Measurements from ENCODE around the gene PLEKHJ1. TPM values are rescaled to one million over a fixed set of nuclear protein-coding genes. Genes with fewer than 3 reads are reported as not detected.

Gene PLEKHJ1
- polyA plus RNA-seq, 1 donor from 2014 or later, result 219 TPM

GRCh38 chr19:2260341-2260805 is 24.2 kb upstream of the PLEKHJ1 start:
- Histone ChIP-seq H3F3A (ENCODE audit: insufficient read depth, low read length, poor library complexity, severe bottlenecking) (no peaks in the 10 kb centered on the region), H3K79me2 (replicated peaks; ENCODE audit: insufficient read depth, low read length) (no peaks in the 10 kb centered on the region), H3K4me3 (ENCODE audit: low read length) (no peak overlapping the region), H3K9me3 (ENCODE audit: low read length) (no peaks in the 10 kb centered on the region), H3K27ac (ENCODE audit: low read length) (no peak overlapping the region), H3K4me2 (ENCODE audit: low read length) (no peak overlapping the region), H3K36me3 (ENCODE audit: insufficient read depth, low read length) (no peaks in the 10 kb centered on the region), H3K27me3 (ENCODE audit: insufficient read depth, low read depth, low read length) (no peaks in the 10 kb centered on the region), H3K9ac (ENCODE audit: low read length) (no peak overlapping the region), H2AFZ (ENCODE audit: low read depth, low read length) (no peak overlapping the region), H3K9me2 (ENCODE audit: insufficient read depth, low read length) (no peaks in the 10 kb centered on the region), H4K20me1 (ENCODE audit: insufficient read depth) (no peaks in the 10 kb centered on the region)
- no peak for TF ChIP-seq MXI1 (conservative IDR thresholded peaks at IDR 0.05; ENCODE audit: poor library complexity, severe bottlenecking)
- no peak for TF ChIP-seq EP300 (conservative IDR thresholded peaks at IDR 0.05; ENCODE audit: poor library complexity, severe bottlenecking)
- no peak for TF ChIP-seq CTCF (IDR thresholded peaks at IDR 0.05; ENCODE audit: poor library complexity, severe bottlenecking)
- TF ChIP-seq REST (IDR thresholded peaks at IDR 0.05; ENCODE audit: borderline replicate concordance), result no peak
- TF ChIP-seq TAF1 (IDR thresholded peaks at IDR 0.05; ENCODE audit: low read depth), result no peak
- TF ChIP-seq SMC3 (conservative IDR thresholded peaks at IDR 0.05; ENCODE audit: poor library complexity), result no peak
- no peak for TF ChIP-seq POLR2AphosphoS5 (IDR thresholded peaks at IDR 0.05)
- TF ChIP-seq RAD21 (conservative IDR thresholded peaks at IDR 0.05), result no peak
- TF ChIP-seq EZH2 (IDR thresholded peaks at IDR 0.05; ENCODE audit: borderline replicate concordance, insufficient read depth, low read length, poor library complexity, severe bottlenecking), result no peak

GRCh38 chr19:2259336-2259735 is 23.2 kb upstream of the PLEKHJ1 start:
- Histone ChIP-seq H3K36me3 (ENCODE audit: insufficient read depth, low read length) (no peaks in the 10 kb centered on the region), H3K9me3 (ENCODE audit: low read length) (no peaks in the 10 kb centered on the region), H3K27me3 (ENCODE audit: insufficient read depth, low read depth, low read length) (no peaks in the 10 kb centered on the region), H3K27ac (ENCODE audit: low read length) (no peak overlapping the region), H3K79me2 (replicated peaks; ENCODE audit: insufficient read depth, low read length) (no peaks in the 10 kb centered on the region), H3K9me2 (ENCODE audit: insufficient read depth, low read length) (no peaks in the 10 kb centered on the region), H3K9ac (ENCODE audit: low read length) (no peak overlapping the region), H3K4me2 (ENCODE audit: low read length) (no peak overlapping the region), H2AFZ (ENCODE audit: low read depth, low read length) (no peak overlapping the region), H3K4me3 (ENCODE audit: low read length) (no peak overlapping the region), H4K20me1 (ENCODE audit: insufficient read depth) (no peaks in the 10 kb centered on the region), H3F3A (ENCODE audit: insufficient read depth, low read length, poor library complexity, severe bottlenecking) (no peaks in the 10 kb centered on the region)
- TF ChIP-seq EZH2 (IDR thresholded peaks at IDR 0.05; ENCODE audit: borderline replicate concordance, insufficient read depth, low read length, poor library complexity, severe bottlenecking) (no peak), MXI1 (conservative IDR thresholded peaks at IDR 0.05; ENCODE audit: poor library complexity, severe bottlenecking) (no peak), POLR2AphosphoS5 (IDR thresholded peaks at IDR 0.05) (no peak), EP300 (conservative IDR thresholded peaks at IDR 0.05; ENCODE audit: poor library complexity, severe bottlenecking) (no peak), TAF1 (IDR thresholded peaks at IDR 0.05; ENCODE audit: low read depth) (no peak), CTCF (IDR thresholded peaks at IDR 0.05; ENCODE audit: poor library complexity, severe bottlenecking) (no peak), SMC3 (conservative IDR thresholded peaks at IDR 0.05; ENCODE audit: poor library complexity) (no peak), REST (IDR thresholded peaks at IDR 0.05; ENCODE audit: borderline replicate concordance) (no peak), RAD21 (conservative IDR thresholded peaks at IDR 0.05) (no peak)

All from neural cell (in vitro differentiated cells).